Endothelial cell of hepatic sinusoid (primary cell): Measurements from ENCODE around the gene ZNF184.
"Not testable (repeated sequence)": the region's sequence is repeated elsewhere in the genome, so short reads cannot be mapped to it uniquely, and the experiment has no call there.

ENCODE experiments used
- in situ Hi-C: cut with HindIII; loops from 2 replicates; pipeline ENCODE4 v1.10.0; 2017; ENCODE audit warnings: low sequenced_read_pairs

The ZNF184 gene

GRCh38 chr6:27426045-27426620, 46.8 kb downstream of the ZNF184 start:
- in situ Hi-C loops = no loop called here

DNA sequence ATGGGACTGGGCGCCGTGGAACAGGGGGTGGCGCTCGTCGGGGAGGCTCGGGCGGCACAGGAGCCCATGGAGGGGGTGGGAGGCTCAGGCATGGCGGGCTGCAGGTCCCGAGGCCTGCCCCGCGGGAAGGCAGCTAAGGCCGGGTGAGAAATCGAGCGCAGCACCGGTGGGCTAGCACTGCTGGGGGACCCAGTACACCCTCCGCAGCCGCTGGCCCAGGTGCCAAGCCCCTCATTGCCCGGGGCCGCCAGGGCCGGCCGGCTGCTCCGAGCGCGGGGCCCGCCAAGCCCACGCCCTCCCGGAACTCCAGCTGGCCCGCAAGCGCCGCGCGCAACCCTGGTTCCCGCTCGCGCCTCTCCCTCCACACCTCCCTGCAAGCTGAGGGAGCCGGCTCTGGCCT, 48.1 kb downstream of the ZNF184 start:
- in situ Hi-C loops = not testable (repeated sequence)

GRCh38 chr6:27422651-27423332, 50.1 kb downstream of the ZNF184 start:
- in situ Hi-C loops = no loop called here

- in situ Hi-C loops = no loop called here
Observed at GRCh38 chr6:27419363-27419762, 53.5 kb downstream of the ZNF184 start.

DNA sequence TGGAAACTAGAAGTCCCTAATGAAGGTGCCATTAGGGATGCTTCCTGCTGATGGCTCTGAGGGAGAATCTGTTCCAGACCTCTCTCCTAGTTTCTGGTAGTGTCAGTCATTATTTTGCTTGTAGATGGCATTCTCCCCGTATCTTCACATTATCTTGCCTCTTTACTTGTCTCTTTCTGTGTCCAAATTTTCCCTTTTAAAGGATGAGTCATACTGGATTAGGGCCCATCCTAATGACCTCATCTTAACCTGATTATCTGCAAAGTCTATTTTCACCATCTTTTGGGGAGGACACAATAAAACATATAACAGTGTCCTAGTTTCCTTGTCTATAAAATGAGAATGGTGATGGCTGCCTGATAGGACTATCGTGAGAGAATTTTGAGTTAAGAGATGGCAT, 57.0 kb downstream of the ZNF184 start:
- in situ Hi-C loops = no loop called here

DNA sequence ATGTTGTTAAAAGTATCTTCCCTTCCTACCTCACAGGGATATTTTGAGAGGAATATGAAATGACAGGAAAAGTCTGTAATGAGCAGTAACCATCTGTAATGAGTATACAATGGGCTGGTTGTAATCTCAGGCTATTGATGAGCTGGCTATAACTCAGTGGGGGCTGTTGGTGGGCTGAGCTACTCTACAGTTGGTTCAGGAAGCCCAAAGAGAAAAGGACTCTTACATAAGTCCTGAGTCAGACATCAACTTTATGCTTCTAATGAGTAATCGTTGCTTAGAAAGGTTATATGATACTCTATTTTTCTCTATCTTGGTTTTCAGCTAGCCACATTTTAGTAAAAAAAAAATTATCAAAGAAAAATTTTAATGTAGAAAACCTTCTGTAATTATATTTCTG, 57.9 kb downstream of the ZNF184 start:
- in situ Hi-C loops = no loop called here

DNA sequence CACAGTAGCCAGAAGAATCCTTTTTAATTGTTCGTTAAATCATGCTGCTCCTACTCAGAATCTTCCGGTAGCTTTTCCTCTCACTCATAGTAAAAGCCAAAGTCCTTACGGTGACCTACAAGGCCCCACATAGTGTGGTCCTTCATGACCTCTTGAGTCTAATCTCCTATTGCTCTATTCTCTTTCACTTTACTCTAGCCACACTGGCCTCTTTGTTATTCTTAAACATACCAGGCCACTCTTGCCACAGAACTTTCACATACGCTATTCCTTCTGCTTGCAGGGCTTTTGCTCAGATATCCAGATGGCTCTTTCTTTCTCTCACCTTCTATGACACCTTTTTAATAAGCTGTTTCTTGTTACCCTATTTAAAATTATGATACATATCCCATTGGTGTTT, 58.6 kb downstream of the ZNF184 start:
- in situ Hi-C loops = no loop called here

- in situ Hi-C loops = no loop called here
Observed at GRCh38 chr6:27407153-27407814, 65.6 kb downstream of the ZNF184 start.

DNA sequence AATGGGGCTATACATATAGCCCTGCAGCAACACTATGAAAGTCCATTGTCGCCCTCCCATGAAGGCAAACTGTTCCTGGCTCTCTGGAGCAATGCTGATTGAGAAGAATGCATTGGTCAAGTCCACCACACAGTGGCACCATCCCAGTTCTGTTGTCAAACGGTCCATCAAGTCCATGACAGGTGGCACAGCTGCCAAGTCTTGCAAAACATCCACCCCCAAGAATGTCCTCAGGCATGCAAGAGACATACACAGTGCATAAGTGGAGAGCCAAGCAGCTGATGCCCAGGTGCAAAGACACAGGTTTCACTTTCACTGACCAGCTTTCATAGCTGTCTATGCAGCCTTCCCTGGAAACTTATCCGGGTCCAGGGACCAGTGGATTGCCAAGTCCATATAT, 66.8 kb downstream of the ZNF184 start:
- in situ Hi-C loops = no loop called here

GRCh38 chr6:27400877-27401642, 71.8 kb downstream of the ZNF184 start:
- in situ Hi-C loops = no loop called here
